ENCODE data around the gene ZDHHC13.
"Not testable (repeated sequence)": the region's sequence is repeated elsewhere in the genome, so short reads cannot be mapped to it uniquely, and the experiment has no call there.

Gene ZDHHC13

DNA sequence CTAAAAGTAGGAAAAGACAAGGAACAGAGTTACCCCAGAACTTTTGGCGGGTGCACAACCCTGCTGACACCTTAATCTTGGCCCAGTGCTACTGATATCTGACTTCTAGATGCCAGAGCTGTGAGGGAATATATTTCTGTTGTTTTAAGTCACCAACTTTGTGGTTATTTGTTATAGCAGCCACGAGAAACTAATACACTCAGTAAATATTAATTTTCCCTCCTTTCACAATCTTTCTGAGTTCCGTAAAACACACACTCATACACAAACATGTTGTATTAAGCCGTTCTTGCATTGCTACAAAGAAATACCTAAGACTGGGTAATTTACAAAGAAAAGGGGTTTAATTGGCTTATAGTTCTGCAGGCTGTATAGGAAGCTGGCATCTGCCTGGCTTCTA lies 16.1 kb upstream of the ZDHHC13 start:
- no peak for DNase-seq

DNA sequence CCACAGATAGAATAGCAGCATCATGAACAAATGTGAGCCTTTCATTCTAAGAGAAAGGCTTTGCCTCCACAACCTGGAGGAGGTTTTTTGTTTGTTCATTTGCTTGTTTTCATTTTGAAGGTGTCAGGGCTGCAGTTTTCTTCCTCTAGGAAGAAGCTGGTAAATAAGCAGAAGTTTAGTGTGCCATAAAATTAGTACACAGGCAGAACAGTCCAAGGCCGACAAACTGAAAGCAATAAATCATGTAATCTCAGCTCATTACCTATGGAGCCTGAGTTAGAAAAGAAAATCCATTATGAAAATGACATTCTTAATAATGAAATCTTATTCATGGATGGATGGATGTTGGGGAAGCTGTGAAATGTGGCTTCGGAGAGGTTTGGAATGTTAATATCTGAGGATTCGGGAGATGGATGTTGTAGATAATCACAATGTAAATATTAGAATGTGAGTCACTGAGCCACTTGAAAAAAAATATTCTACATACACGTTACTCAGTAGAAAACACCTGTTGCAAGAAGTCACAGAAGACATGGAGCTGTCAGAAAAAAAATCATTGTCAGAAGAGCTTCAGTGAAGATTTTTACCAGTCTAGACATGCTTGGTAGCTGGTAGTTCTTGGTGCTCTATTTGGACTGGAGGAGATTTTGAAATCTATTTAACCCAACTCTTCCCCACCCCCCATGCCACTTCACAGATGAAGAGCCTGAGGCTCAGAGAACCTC lies 15.0 kb upstream of the ZDHHC13 start:
- DNase-seq: no peak

DNA sequence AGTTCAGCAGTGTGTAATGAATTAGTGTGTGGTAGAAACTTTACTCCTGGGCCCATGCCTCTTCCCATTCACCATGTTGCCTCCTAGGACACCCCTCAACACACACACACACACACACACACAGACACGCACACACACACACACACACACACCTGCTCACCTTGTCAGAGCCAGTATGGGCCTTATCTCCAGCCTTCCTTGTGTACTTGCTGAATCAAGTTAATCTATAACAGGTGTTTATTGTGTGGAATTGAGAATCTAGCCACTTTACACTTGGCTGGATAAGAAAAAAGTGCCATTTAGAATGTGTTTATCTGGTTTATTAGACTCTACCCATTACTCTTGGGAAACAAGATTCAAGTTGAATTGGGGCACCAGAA lies 14.5 kb upstream of the ZDHHC13 start:
- no peak for DNase-seq

DNA sequence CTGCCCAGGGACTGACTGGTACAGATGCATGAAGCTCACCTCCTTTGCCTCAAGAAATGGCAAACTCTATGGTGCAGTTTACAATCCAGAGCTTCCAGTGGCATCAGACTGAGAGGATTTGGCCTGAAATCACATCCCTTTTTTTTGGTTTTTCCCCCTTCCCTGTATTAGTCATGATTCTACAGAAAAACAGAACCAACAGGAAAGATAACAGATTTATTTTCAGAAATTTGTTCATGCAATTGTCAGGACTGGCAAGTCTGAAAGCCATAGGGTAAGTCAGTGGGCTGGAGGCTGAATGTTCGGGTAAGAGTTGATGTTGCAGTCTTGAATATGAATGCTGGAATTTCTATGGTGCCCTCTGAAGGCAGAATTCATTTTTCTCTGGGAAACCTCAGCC lies 12.0 kb upstream of the ZDHHC13 start:
- DNase-seq: no peak

DNA sequence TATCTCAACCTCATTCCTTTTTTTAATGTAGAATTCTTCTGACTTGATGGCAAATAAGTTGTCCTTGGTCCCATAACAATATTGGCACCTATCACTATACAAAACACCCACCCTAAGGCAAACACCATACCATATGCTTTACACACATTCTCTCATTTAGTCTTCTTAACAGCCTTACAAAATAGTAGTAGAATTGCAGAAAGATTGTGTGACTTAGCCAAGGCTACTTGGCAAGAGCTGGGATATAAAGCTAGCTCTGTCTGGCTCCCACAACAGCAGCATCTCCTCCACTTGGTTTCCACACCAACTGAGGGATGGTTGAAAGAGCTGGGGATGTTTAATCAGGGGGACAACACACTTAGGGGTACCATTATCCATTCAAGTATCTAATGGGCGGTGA lies 9.8 kb upstream of the ZDHHC13 start:
- no peak for DNase-seq

DNA sequence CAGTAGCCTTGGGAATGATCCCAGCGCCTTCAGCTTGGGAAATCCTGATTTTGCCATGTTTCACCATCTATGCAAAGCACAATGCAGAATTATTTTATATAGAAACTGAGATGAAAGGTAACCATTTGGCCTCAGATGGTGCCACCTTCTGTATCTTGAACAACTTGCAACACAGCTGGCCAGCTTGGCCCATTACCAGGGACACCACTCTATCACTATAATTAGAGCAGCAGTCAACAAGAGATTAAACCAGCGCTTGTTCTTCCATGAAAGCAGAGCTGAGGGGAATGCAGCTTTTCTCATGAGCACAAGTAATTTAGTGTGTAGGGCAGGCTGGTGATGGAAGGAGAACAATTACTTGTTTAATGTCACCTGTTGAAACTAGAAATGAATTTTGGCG lies 6.7 kb upstream of the ZDHHC13 start:
- no peak for DNase-seq

DNA sequence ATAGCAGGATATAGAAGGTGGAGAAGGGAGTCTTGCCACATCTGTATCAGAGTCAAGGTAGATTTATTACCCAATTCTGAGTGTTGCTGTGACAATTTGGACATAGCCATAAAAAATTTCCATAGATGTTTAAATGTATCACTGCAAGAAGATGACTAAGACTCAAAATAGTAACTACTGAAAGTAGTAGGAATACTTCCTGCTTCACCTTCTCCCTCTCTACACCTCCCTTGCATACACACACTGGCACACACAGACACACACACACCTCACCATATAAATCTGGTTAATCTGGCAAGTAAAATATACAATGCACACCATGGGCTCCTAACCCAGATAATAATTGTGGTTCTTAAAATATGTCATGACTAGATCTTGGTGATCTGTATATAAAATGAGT lies 5.2 kb upstream of the ZDHHC13 start:
- no peak for DNase-seq

DNA sequence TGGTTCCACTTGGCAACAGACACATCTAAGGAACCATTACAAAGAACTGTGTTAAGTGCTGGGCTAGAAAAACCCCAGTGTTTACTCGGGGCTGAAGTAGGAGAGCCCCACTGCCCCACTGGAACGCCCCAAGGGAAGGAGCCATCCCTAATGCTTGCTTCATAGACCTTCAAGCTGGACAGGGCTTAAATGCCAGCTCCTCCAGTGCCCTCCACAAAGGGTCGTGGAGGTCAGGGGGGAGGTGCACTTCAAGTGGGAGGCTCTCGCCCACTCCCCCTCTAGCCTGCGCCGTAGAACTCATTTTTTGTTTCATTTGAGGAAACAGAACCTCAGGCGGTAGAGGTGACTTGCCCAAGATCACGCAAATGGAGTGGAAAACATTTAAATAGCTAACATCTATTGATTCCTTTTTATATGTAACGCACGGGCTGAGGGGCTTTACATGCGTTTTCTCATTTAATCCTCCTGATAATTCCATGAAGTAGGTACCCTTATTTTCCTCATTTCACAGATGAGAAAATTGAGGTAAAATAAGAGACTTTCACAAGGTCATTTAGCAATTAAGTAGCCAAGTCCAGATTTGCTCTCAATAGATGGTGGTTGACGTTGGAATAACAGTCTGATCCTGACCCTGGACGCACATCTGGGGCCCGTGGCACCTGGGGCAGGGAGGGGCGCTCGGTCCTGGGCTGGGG lies 545 bp upstream of the ZDHHC13 start:
- no peak for DNase-seq

DNA sequence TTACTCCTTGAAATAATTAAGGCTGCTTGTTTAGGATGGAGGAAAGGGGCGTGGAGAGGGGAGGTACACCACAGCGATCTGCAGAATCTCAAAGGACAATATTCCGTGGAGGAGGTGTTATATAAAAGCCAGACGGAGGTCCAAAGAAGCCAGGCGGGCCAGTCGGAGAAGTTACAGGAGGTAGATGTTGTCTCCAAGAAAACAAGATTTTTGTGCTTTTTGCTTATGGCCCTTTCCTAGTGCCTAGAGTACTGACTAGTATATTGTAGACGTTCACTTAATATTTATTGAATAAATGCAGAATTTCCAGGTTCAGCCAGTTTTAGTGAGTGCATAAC lies 761 bp downstream of the ZDHHC13 start:
- no peak for DNase-seq

DNA sequence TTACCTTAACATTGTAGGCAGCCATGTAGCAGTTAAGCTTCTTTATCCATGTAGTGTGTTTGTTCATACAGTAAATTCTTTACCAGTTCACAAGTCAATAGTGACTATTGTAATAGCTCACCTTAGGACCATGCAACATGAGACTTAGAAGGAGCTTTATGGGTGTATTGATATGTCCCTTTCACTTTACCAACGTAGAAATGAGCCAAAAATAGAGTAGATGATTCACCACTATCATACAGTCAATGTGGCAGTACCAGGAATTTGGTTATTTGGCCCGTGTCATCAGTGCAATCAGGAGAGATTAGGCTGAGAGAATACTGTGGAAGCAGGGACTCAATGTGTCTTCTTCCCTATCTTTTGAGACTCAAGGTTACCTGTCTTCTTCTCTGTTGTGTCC lies 4.7 kb downstream of the ZDHHC13 start:
- no peak for DNase-seq

DNA sequence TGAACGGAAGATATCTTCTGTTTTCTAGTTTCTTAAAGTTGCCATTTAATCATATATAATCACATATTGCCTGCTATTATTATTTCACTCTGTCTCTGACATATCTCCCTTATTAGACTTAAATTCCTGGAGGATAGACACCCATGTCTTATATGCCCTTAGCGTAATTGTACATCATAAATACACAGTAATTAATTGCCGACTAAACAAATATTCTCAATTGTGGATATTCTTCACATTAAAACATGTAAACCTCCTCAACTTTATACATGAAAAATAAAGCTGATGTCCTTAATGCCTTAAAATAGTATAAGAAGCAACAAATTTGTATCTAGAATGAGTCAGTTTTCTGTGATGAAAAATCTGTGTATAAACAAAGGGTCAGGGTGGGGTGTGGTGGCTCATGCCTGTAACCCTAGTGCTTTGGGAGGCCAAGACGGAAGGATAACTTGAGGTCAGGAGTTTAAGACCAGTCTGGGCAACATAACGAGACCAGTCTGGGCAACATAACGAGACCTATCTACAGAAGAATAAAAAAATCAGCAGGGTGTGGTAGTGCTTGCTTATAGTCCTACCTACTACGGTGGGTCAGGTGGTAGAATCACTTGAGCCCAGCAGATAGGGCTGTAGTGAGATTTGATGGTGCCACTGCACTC lies 6.1 kb downstream of the ZDHHC13 start:
- DNase-seq: no peak

DNA sequence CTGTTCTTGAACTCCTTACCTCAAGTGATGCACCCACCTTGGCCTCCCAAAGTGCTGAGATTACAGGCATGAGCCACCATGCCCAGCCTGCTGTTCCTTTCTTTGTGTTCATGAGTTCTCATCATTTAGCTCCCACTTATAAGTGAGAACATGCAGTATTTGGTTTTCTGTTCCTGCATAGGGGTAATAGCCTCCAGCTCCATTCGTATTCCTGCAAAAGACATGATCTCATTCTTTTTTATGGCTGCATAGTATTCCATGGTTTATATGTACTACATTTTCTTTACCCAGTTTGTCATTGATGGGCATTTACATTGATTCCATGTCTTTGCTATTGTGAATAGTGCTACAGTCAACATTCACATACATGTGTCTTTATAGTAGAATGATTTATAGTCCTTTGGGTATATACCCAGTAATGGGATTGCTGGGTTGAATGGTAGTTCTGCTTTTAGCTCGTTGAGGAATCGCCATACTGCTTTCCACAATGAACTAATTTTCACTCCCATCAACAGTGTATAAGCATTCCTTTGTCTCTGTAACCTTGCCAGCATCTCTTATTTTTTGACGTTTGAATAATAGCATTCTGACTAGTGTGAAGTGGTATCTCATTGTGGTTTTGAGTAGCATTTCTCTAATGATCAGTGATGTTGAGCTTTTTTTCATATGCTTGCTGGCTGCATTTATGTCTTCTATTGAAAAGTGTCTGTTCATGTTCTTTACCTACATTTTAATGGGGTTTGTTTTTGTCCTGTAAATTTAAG lies 9.8 kb downstream of the ZDHHC13 start:
- not testable (repeated sequence) for DNase-seq

DNA sequence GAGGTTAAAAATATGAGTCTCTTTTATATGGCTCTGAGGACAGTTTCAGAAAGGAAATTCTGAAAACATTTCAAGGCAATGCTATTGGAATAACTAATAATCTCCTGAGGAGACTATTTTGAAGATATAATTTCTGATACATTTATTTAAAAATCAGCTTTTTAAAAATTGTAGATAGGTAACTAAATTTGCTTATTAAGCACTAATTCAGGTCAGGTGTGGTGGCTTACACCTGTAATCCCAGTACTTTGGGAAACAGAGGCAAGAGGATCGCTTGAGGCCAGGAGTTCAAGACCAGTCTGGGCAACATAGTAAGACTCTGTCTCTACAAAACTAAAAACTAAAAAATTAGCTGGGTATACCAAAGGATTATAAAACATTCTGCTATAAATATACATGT lies 17.0 kb downstream of the ZDHHC13 start:
- DNase-seq: no peak

DNA sequence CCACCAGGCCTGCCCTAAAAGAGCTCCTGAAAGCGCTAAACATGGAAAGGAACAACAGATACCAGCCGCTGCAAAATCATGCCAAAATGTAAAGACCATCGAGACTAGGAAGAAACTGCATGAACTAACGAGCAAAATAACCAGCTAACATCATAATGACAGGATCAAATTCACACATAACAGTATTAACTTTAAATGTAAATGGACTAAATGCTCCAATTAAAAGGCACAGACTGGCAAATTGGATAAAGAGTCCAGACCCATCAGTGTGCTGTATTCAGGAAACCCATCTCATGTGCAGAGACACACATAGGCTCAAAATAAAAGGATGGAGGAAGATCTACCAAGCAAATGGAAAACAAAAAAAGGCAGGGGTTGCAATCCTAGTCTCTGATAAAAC lies 19.9 kb downstream of the ZDHHC13 start:
- not testable (repeated sequence) for DNase-seq

DNA sequence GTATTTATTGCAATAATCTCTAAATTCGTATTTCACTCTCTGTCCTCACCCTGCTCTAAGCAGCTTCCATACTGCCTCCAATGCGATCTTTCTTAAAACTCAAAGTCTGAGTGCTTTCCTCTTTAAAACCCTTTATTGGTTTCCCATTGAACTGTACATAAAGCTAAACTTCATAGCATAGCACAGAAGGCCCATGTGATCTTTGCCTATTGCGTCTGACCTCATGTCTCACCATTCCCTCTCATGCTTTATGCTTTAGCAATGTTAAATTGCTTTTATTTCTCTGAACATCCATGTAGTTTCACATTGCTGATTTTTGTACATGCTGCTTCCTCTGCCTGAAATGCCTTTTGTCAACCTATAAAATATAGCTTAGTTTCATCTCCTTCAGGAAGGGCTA lies 28.4 kb downstream of the ZDHHC13 start:
- DNase-seq: no peak

DNA sequence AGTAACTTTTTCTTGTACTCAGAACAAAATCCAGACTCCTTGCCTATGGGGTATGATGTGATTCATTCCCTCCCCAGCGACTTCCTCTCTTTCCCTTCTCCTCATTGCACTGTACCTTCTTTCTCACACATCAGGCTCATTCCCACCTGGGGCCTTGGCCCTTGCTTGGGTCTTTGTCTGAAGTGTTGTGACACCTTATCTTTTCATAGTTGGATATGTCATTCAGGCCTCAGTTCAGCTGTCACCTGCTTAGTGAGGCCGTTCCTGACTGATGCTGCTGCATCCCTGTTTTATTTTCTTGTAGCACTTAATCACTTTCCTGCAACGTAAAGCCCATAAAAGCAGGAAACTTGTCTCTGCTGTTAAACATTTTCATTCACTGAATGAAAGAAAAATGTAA lies 39.9 kb downstream of the ZDHHC13 start:
- no peak for DNase-seq

DNA sequence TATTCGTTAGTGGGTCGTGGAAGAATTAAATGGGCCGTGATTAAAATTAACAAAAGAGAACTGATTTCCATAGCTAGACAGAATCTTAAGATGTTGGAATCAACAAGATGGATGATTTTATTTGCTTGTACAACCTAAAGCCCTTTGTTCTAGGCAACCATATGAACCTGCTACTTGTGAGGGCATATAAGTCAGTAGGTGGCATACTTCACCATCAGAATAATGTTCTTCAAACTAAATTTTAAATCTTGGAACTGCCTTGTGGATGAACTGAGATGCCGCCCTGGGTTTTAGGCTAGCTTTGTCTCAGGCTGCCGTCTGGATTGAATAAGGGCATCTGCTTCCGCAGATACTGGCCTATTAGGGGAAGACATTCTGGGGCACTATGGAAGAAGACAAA lies 43.9 kb downstream of the ZDHHC13 start:
- DNase-seq: no peak

DNA sequence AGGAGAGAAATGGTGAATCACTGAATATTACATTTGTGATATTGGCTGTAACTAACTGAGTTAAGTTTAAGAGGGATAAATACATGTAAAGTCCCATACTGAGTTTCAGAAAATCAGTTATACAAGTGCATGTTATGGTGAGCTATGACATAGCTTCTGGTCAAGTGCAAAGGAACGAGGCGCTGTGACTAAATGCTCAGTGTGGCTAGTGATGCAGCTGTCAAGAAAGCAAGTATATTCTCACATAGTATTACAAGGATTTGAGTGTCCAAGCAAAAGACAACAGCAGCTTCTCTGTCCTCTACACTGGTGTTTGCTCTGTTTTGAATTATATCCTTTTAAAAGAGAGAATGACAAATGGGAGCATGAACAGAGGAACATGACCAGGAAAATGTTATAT lies 44.7 kb downstream of the ZDHHC13 start:
- DNase-seq: no peak

DNA sequence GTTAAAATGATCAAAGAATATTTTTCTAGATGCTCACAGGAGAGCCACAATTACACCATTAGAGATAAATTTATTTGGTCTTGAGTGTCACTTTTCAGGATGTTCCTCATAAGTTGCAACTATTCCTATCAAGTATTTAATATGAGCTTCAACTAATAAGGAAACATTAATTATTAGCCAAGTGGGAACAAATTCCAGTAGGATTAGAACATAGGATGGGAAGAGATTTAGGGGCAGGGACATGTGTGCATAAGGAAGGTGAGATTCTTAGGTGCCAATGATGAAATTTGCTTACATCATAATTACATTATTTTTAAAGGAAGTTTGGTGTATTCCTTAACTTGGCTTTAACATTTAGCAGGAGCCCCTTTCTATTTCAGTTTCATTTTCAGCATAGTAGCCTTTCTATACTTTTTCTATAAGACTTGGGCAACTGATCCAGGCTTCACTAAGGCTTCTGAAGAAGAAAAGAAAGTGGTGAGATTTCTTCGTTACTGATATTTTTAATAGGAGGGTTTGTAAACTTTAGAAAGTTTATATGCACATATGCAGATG lies 46.1 kb downstream of the ZDHHC13 start:
- DNase-seq: no peak

DNA sequence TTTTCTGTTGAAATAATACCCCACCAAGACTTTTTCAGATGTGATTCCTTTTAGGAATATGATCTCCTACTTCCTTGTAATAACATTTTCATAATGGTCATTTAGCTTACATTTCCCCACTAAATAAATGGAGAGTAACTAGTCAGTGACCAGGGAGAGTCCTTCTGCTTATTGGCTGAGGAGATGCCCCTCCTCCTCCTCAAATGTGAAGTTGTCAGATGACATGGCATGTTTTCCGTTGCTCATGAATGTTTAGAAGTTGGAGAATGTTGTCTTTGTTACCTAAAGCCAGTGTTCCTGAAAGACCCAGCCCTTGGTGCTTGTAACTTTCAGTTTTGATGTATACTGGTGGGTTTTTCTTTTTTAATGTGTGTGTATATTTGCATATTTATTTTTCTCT lies 46.6 kb downstream of the ZDHHC13 start:
- no peak for DNase-seq

DNA sequence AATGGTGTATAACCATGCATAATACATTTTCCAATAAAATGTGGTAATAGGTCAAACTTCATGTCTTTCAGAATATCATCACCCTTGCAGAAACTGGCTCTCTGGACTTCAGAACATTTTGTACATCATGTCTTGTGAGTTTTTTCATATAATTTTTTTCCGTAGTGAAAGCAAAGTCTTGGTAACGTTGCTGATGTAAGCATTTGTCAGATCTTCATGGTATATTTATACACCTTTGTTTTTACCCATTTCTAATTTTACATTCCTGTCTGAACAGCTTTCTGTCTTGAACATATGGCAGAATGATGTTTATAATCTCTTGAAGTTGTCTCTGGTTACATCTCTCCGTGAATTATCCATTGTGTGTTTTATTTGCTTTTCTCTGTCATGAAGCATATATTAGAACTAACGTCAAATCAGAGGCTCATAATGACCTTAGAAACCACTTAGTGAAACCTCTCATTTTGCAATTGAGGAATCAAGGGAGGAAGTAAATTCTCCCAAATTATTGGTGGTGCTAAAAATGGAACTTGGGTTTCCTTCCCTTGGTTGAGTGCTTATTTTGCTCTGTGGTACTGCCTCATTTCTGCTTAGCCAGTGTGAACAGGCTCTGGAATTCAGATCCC lies 47.4 kb downstream of the ZDHHC13 start:
- no peak for DNase-seq

DNA sequence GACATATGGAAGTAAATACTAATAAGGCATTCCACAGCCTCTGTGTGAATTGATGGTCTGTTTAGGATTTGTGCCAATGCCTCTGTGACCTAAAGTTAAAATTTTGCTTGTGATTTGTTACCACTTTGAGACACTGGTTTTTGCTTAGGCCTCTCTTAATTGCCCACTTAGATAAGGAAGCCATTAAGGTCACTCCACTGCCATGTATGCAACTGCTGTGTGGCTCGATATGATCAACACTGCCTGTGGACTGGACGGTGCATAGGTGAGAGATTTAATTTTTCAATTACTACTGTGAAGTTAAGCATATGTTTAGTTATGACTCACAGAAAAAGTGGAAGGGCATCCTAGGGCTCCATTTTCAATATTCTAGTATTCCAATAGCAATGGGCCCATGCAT lies 47.9 kb downstream of the ZDHHC13 start:
- DNase-seq: no peak

DNA sequence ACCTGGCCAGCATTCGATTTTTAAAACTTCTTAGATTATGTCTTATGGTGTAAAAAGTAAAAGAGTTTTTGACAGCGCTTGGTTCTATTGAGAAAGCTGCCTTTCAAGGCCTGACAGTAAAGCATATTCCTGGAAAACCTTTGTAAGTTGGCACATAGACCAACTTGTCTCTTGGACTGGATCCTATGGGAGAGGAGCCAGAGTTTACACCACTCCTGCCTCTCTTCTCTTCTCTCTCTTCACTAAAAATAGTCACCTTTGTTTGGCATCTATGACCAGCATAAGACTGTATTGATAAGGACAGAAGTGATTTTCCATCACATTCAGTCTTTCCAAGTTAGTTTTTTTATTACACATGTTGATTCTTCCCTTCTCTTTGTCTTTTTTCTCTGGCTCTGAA lies 51.1 kb downstream of the ZDHHC13 start:
- no peak for DNase-seq

Measured in CD4-positive, alpha-beta T cell treated with Interleukin-10 for 1 hour (primary cell).